ENCODE data around the gene ZNF778. TPM values are rescaled to one million over a fixed set of nuclear protein-coding genes. Genes with fewer than 3 reads are reported as not detected.

ZNF778 gene
- total RNA-seq, 1 experiment from 2014 or later, result 19.5 TPM

GRCh38 chr16:89233678-89234490 lies 16.4 kb downstream of the ZNF778 start:
- no peaks in the 10 kb centered on the region for H3K9me2 ChIP-seq (ENCODE audit: insufficient read depth)
- ChIA-PET POLR2A (no interaction called here), RAD21 (ENCODE audit: low non-redundant PET in 1 of 2, low total read pairs in 2 of 2, uncharacterized antibody in 2 of 2, unreplicated experiment in 2 of 2) (no interaction called here), CTCF (no interaction called here)
- ATAC-seq (no peak), DNase-seq (ENCODE audit: low read depth, low spot score) (no peak)
- no peaks in the 10 kb centered on the region; a peak in 1 of 4 replicates for H3K9me3 ChIP-seq (ENCODE audit: control insufficient read depth in 1 of 2, insufficient read depth in 1 of 2, low read depth in 1 of 2, low read length in 2 of 2)
- no peak overlapping the region for H3K4me3 ChIP-seq (replicated peaks in 1 of 2; ENCODE audit: low read depth in 1 of 2, low read length in 2 of 2)
- no peaks in the 10 kb centered on the region for H3K4me1 ChIP-seq (ENCODE audit: control insufficient read depth in 1 of 2, insufficient read depth in 2 of 2, low read length in 2 of 2)
- H3K27ac ChIP-seq (ENCODE audit: low read depth, low read length), result no peak overlapping the region
- H2AFZ ChIP-seq (ENCODE audit: low read depth, low read length, poor library complexity, severe bottlenecking), result no peak overlapping the region
- no peak overlapping the region for H3K9ac ChIP-seq (ENCODE audit: low read length)
- no TSS peak for BruUV-seq (replicated peaks)
- no peaks in the 10 kb centered on the region; the same call in 1 of the 2 replicates for H3K79me2 ChIP-seq (ENCODE audit: insufficient read depth, low read length)
- intact Hi-C loops (cut with micrococcal nuclease), result no loop called here
- TF ChIP-seq POLR2AphosphoS5 (IDR thresholded peaks at IDR 0.05; ENCODE audit: low read depth, low read length) (no peak), CEBPB (IDR thresholded peaks at IDR 0.05; ENCODE audit: low read depth) (no peak), SIN3A (IDR thresholded peaks at IDR 0.05; ENCODE audit: low read depth) (no peak), POLR2A (IDR thresholded peaks at IDR 0.05; ENCODE audit: borderline replicate concordance, extremely low read depth, insufficient read depth, insufficient read length) (no peak), YY1 (IDR thresholded peaks at IDR 0.05; ENCODE audit: extremely low read depth, insufficient replicate concordance, low read depth, low read length) (no peak)
- TF ChIP-seq, protein P1, sequence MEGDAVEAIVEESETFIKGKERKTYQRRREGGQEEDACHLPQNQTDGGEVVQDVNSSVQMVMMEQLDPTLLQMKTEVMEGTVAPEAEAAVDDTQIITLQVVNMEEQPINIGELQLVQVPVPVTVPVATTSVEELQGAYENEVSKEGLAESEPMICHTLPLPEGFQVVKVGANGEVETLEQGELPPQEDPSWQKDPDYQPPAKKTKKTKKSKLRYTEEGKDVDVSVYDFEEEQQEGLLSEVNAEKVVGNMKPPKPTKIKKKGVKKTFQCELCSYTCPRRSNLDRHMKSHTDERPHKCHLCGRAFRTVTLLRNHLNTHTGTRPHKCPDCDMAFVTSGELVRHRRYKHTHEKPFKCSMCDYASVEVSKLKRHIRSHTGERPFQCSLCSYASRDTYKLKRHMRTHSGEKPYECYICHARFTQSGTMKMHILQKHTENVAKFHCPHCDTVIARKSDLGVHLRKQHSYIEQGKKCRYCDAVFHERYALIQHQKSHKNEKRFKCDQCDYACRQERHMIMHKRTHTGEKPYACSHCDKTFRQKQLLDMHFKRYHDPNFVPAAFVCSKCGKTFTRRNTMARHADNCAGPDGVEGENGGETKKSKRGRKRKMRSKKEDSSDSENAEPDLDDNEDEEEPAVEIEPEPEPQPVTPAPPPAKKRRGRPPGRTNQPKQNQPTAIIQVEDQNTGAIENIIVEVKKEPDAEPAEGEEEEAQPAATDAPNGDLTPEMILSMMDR (IDR thresholded peaks at IDR 0.05 in 2 of 3, conservative IDR thresholded peaks at IDR 0.05 in 1 of 3; ENCODE audit: borderline replicate concordance in 1 of 3, insufficient read depth in 1 of 3, low read depth in 2 of 3, low read length in 2 of 3), result no peak
- peaks cover 17 to 34% of the 10 kb centered on the region in 2 experiments; a peak in 3 of 4 replicates for H3K36me3 ChIP-seq (ENCODE audit: control insufficient read depth in 1 of 2, insufficient read depth in 2 of 2, low read length in 2 of 2)
- H4K20me1 ChIP-seq (ENCODE audit: insufficient read depth), result no peaks in the 10 kb centered on the region
- no peaks in the 10 kb centered on the region for H3K27me3 ChIP-seq (ENCODE audit: insufficient read depth, low read length)
- no peak overlapping the region for H3K4me2 ChIP-seq (ENCODE audit: low read length)

DNA sequence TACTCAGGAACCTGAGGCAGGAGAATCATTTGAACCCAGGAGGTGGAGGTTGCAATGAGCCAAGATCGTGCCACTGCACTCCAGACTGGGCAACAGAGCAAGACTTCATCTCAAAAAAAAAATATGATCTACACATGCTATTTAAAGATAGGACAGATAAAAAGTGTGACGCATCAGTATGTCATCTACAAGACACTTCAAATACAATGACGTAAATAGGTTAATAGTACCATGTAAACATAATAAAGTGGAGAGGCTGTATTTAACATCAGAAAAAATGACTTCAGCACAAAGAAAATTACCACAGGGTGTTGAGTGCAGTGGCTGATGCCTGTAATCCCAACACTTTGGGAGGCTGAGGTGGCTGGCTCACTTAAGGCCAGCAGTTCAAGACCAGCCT lies 20.2 kb downstream of the ZNF778 start:
- no peak for DNase-seq (ENCODE audit: low read depth, low spot score)
- no peak for ATAC-seq
- TF ChIP-seq CBX3 (IDR thresholded peaks at IDR 0.05; ENCODE audit: low read depth), result no peak
- TF ChIP-seq ZNF274 (IDR thresholded peaks at IDR 0.05; ENCODE audit: low read depth, low read length), result no peak
- no peak for TF ChIP-seq POLR2AphosphoS5 (IDR thresholded peaks at IDR 0.05; ENCODE audit: low read depth, low read length)
- TF ChIP-seq SRF (IDR thresholded peaks at IDR 0.05; ENCODE audit: low read depth), result no peak
- no peak for TF ChIP-seq TCF7L2 (IDR thresholded peaks at IDR 0.05; ENCODE audit: borderline replicate concordance, extremely low read depth, insufficient read depth, insufficient read length)
- TF ChIP-seq, protein P1 (IDR thresholded peaks at IDR 0.05 in 2 of 3, conservative IDR thresholded peaks at IDR 0.05 in 1 of 3; ENCODE audit: borderline replicate concordance in 1 of 3, insufficient read depth in 1 of 3, low read depth in 2 of 3, low read length in 2 of 3), result no peak
- no peak for TF ChIP-seq FOSL1 (IDR thresholded peaks at IDR 0.05; ENCODE audit: low read depth)
- TF ChIP-seq JUND (IDR thresholded peaks at IDR 0.05), result no peak
- no peak for TF ChIP-seq RAD21 (IDR thresholded peaks at IDR 0.05; ENCODE audit: low read depth)
- no peak for TF ChIP-seq CEBPB (IDR thresholded peaks at IDR 0.05; ENCODE audit: low read depth)
- no peak for TF ChIP-seq SP1 (IDR thresholded peaks at IDR 0.05; ENCODE audit: low read depth)
- no peak for TF ChIP-seq EGR1 (IDR thresholded peaks at IDR 0.05; ENCODE audit: low read depth)
- TF ChIP-seq EZH2 (IDR thresholded peaks at IDR 0.05), result no peak
- no peak for TF ChIP-seq SIN3A (IDR thresholded peaks at IDR 0.05; ENCODE audit: low read depth)

More for the DNA sequence above, 20.2 kb downstream of the ZNF778 start:
- Histone ChIP-seq H3K79me2 (ENCODE audit: insufficient read depth, low read length) (peaks cover 7% of the 10 kb centered on the region; the same call in 1 of the 2 replicates), H3K36me3 (ENCODE audit: control insufficient read depth in 1 of 2, insufficient read depth in 2 of 2, low read length in 2 of 2) (peaks cover 6 to 11% of the 10 kb centered on the region in 2 experiments; a peak in 3 of 4 replicates), H3K4me1 (ENCODE audit: control insufficient read depth in 1 of 2, insufficient read depth in 2 of 2, low read length in 2 of 2) (peaks cover 0 to 8% of the 10 kb centered on the region in 2 experiments; a peak in 2 of 4 replicates), H3K9me2 (ENCODE audit: insufficient read depth) (no peaks in the 10 kb centered on the region), H3K4me3 (replicated peaks in 1 of 2; ENCODE audit: low read depth in 1 of 2, low read length in 2 of 2) (no peak overlapping the region), H3K27ac (ENCODE audit: low read depth, low read length) (no peak overlapping the region), H4K20me1 (ENCODE audit: insufficient read depth) (no peaks in the 10 kb centered on the region), H3K9me3 (ENCODE audit: control insufficient read depth in 1 of 2, insufficient read depth in 1 of 2, low read depth in 1 of 2, low read length in 2 of 2) (no peaks in the 10 kb centered on the region), H3K9ac (ENCODE audit: low read length) (no peak overlapping the region), H3K4me2 (ENCODE audit: low read length) (no peak overlapping the region), H2AFZ (ENCODE audit: low read depth, low read length, poor library complexity, severe bottlenecking) (no peak overlapping the region), H3K27me3 (ENCODE audit: insufficient read depth, low read length) (no peaks in the 10 kb centered on the region)
- BruUV-seq (replicated peaks), result no TSS peak
- ChIA-PET CTCF (no interaction called here), POLR2A (no interaction called here), RAD21 (ENCODE audit: low non-redundant PET in 1 of 2, low total read pairs in 2 of 2, uncharacterized antibody in 2 of 2, unreplicated experiment in 2 of 2) (no interaction called here)
- intact Hi-C loops (cut with micrococcal nuclease), result no loop called here
